Breast epithelium (tissue), 4 donors: Measurements from ENCODE around the gene RBBP8NL. TPM values are rescaled to one million over a fixed set of nuclear protein-coding genes. Genes with fewer than 3 reads are reported as not detected.
"Not testable (repeated sequence)": the region's sequence is repeated elsewhere in the genome, so short reads cannot be mapped to it uniquely, and the experiment has no call there.

ENCODE experiments used
- DNase-seq, 2 donors: peaks; one replicate each; pipeline ENCODE4 v3.0.0-alpha.2; 2019; ENCODE audit warnings: low spot score in 2 of 2
- H3K27ac ChIP-seq, 2 donors: fragments of 200-600 bp; sonication (generic) in 1 of 2; one replicate each; pipeline ENCODE4 v1.5.1; 2016 to 2019; ENCODE audit warnings: mild to moderate bottlenecking in 1 of 2
- H3K27me3 ChIP-seq, 2 donors: fragments of 200-600 bp; sonication (generic) in 1 of 2; one replicate each; pipeline versions ENCODE4 v1.5.1 to v1.6.0; 2017 to 2019; ENCODE audit warnings: control low read depth in 1 of 2, mild to moderate bottlenecking in 1 of 2
- H3K36me3 ChIP-seq: fragments of 200-600 bp; one replicate; pipeline ENCODE4 v1.5.1; 2019
- H3K4me1 ChIP-seq, 2 donors: fragments of 200-600 bp; sonication (generic); one replicate each; pipeline ENCODE4 v1.5.1; 2016 to 2019; ENCODE audit warnings: control low read depth in 1 of 2
- H3K4me3 ChIP-seq, 3 donors: fragments of 200-600 bp; sonication (generic); 1 replicate in 2 of 3; 2 replicates in 1 of 3; pipeline ENCODE4 v1.5.1; 2016 to 2019; ENCODE audit warnings: mild to moderate bottlenecking in 3 of 3, moderate library complexity in 2 of 3
- H3K9me3 ChIP-seq, 2 donors: fragments of 200-600 bp; sonication (generic) in 1 of 2; one replicate each; pipeline ENCODE4 v1.5.1; 2016 to 2019; ENCODE audit warnings: control low read depth in 1 of 2
- POLR2A ChIP-seq: fragments of 450-650 bp; IDR thresholded peaks from one replicate; pipeline ENCODE4 v1.6.1; 2016; ENCODE audit warnings: antibody characterized with exemption, mild to moderate bottlenecking, moderate library complexity
- POLR2AphosphoS5 ChIP-seq, 3 donors: sonication (generic); formaldehyde crosslinking; IDR thresholded peaks; one replicate each; pipeline ENCODE4 v1.6.1; 2017; ENCODE audit warnings: antibody characterized with exemption in 3 of 3
- intact Hi-C: fragments of 100-400 bp; cut with DNase I; formaldehyde crosslinking; loops from one replicate; pipeline ENCODE4 v1.15.1; 2023; ENCODE audit warnings: low total_unique reads
- total RNA-seq, 3 donors: library from RNA; depleted of rRNA; stranded (reverse); fragments of >200 nt; gene quantifications; one replicate each; pipeline ENCODE4 v1.1.0, GENCODE V29; 2016
- TF ChIP-seq, protein P1 (sequence below), 3 donors: fragments of 450-650 bp; IDR thresholded peaks; one replicate each; pipeline ENCODE4 v1.5.1; 2016 to 2017; ENCODE audit warnings: antibody characterized with exemption in 3 of 3, mild to moderate bottlenecking in 3 of 3, moderate library complexity in 3 of 3

RBBP8NL gene
- total RNA-seq, 3 donors from 2014 or later = 2.0 to 4.0 TPM; not detected in 1

DNA sequence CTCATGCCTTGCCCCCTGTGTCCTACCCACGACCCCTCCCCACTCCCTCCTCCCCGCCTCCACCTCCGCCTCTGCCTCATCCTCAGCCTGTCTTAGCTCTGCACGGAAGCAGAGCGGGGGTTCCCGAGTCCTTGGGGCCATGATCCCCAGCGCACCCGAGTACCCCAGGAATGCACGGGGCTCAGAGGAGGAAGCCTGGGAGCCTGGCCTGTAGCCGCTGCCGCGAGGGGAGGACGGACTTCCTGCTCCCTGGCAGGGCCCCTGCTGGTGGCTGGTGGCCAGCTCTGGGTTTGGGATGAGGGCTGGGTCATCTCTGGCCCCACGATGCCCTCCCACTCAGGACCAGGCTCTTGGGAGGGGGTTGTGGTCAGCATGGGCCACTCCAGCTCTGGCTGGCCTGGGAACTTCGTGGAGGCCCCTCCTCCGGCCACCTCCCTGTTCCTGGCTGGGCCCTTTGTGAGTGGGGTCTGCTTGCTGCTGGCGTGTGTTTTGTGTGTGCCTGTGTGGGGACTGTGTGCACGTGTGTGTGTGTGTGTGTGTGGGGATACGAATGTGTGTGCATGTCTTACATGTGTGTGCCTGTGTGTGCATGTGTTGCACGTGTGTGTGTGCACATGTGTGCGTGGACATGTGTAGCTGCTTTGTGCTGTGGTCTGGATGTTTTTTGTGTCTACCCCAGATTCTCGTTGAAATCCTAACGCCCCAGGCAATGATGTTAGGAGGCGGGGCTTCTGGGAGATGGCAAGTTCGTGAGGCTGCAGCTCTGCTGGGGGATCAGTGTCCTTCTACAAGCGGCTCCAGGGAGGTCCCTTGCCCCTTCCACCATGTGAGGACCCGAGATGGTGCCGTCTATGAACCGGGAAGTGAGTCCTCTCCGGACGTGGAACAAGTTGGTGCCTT, 1.3 kb upstream of the RBBP8NL start:
- Histone ChIP-seq H3K4me3 (no peak overlapping the region), H3K27me3 (peaks cover 0 to 8% of the 10 kb centered on the region in 2 donors), H3K4me1 (peaks cover 9 to 11% of the 10 kb centered on the region in 2 donors), H3K27ac (peak overlapping the region; percentile 65 to 72), H3K9me3 (no peaks in the 10 kb centered on the region), H3K36me3 (no peaks in the 10 kb centered on the region)
- intact Hi-C loops = no loop called here
- TF ChIP-seq, protein P1, sequence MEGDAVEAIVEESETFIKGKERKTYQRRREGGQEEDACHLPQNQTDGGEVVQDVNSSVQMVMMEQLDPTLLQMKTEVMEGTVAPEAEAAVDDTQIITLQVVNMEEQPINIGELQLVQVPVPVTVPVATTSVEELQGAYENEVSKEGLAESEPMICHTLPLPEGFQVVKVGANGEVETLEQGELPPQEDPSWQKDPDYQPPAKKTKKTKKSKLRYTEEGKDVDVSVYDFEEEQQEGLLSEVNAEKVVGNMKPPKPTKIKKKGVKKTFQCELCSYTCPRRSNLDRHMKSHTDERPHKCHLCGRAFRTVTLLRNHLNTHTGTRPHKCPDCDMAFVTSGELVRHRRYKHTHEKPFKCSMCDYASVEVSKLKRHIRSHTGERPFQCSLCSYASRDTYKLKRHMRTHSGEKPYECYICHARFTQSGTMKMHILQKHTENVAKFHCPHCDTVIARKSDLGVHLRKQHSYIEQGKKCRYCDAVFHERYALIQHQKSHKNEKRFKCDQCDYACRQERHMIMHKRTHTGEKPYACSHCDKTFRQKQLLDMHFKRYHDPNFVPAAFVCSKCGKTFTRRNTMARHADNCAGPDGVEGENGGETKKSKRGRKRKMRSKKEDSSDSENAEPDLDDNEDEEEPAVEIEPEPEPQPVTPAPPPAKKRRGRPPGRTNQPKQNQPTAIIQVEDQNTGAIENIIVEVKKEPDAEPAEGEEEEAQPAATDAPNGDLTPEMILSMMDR (IDR thresholded peaks at IDR 0.05) = no peak
- no peak for TF ChIP-seq POLR2AphosphoS5 (IDR thresholded peaks at IDR 0.05)
- TF ChIP-seq POLR2A = no peak
- DNase-seq = no peak

GRCh38 chr20:62428002-62428372, 648 bp upstream of the RBBP8NL start:
- H3K27me3 ChIP-seq = peaks cover 0 to 14% of the 10 kb centered on the region in 2 donors
- intact Hi-C loops = no loop called here
- no peak overlapping the region for H3K4me3 ChIP-seq
- H3K9me3 ChIP-seq = no peaks in the 10 kb centered on the region
- H3K4me1 ChIP-seq = peaks cover 9 to 11% of the 10 kb centered on the region in 2 donors
- DNase-seq = no peak
- no peak for TF ChIP-seq POLR2A
- no peak for TF ChIP-seq POLR2AphosphoS5 (IDR thresholded peaks at IDR 0.05)
- TF ChIP-seq, protein P1 (IDR thresholded peaks at IDR 0.05) = no peak
- no peaks in the 10 kb centered on the region for H3K36me3 ChIP-seq
- H3K27ac ChIP-seq = peak overlapping the region; percentile 65 to 72

DNA sequence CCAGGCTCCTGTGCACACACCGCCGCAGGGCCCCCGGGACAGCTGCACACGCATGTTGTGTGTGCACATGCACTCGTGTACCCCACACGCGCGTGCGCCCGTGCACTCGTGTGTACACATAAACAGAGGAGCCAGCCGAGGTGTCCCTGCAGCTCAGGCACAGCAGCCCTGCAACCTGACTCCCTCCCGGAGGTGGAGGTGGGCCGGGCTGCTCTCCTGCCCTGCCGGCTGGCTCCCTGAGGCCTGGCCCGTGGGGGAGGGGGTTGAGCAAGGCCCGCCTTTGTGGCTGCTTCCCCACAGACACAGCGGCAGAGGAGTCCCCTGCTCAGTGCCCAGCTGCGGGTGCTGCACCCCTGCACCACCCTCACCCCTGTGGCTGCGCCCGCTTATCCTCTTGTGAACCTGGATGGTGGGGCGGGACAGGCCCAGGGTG, 624 bp downstream of the RBBP8NL start:
- peak in 1 of 2 donors; percentile 65 for DNase-seq
- intact Hi-C loops = no loop called here
- Histone ChIP-seq H3K27me3 (peaks cover 0 to 18% of the 10 kb centered on the region in 2 donors), H3K4me3 (peak overlapping the region in 2 of 3 donors; percentile 39 to 55), H3K4me1 (peaks cover 9 to 11% of the 10 kb centered on the region in 2 donors), H3K27ac (peak overlapping the region in 1 of 2 donors; percentile 72), H3K9me3 (no peaks in the 10 kb centered on the region), H3K36me3 (no peaks in the 10 kb centered on the region)
- TF ChIP-seq, protein P1 (IDR thresholded peaks at IDR 0.05) = no peak
- TF ChIP-seq POLR2A (no peak), POLR2AphosphoS5 (IDR thresholded peaks at IDR 0.05) (no peak)

GRCh38 chr20:62426059-62426348, 1.3 kb downstream of the RBBP8NL start:
- H3K27ac ChIP-seq, H3K4me3 ChIP-seq, DNase-seq, H3K36me3 ChIP-seq, intact Hi-C loops, H3K9me3 ChIP-seq: not testable (repeated sequence)
- peaks cover 9 to 11% of the 10 kb centered on the region in 2 donors for H3K4me1 ChIP-seq
- peaks cover 0 to 18% of the 10 kb centered on the region in 2 donors for H3K27me3 ChIP-seq

- Histone ChIP-seq H3K36me3 (no peaks in the 10 kb centered on the region), H3K9me3 (no peaks in the 10 kb centered on the region), H3K4me1 (peaks cover 9 to 11% of the 10 kb centered on the region in 2 donors), H3K27me3 (peaks cover 0 to 18% of the 10 kb centered on the region in 2 donors), H3K4me3 (no peak overlapping the region), H3K27ac (no peak overlapping the region)
- intact Hi-C loops = no loop called here
- TF ChIP-seq POLR2AphosphoS5 (IDR thresholded peaks at IDR 0.05) = no peak
- TF ChIP-seq POLR2A = no peak
- DNase-seq = no peak
Observed at GRCh38 chr20:62425281-62426058, 1.9 kb downstream of the RBBP8NL start.
